Measurements from ENCODE around the gene MCM7. TPM values are rescaled to one million over a fixed set of nuclear protein-coding genes. Genes with fewer than 3 reads are reported as not detected.

MCM7 gene
- total and polyA plus RNA-seq, 2 of the 13 experiments (the other 11 are each of a cell fraction or from before 2014, with no cell fraction given): 84.5 to 214 TPM

- TF ChIP-seq, protein P1, sequence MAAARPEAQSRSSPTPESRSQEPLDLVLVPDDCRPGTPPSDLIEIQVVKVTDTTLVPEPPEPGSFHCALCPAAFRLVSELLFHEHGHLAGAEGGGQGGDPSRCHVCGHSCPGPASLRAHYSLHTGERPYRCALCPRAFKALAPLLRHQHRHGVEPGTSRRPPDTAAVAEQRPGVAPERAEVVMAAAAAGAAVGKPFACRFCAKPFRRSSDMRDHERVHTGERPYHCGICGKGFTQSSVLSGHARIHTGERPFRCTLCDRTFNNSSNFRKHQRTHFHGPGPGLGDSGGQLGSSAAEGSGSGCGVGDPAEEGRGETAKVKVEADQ (CRISPR knock-in tag; IDR thresholded peaks at IDR 0.05; ENCODE audit: borderline replicate concordance): no peak
- TF ChIP-seq ZNF207 (IDR thresholded peaks at IDR 0.05; ENCODE audit: borderline replicate concordance) (no peak), ZNF101 (CRISPR knock-in tag; IDR thresholded peaks at IDR 0.05; ENCODE audit: borderline replicate concordance, low read depth) (0 out of 2 replicates have a peak, but pooled peaks have one; percentile 66), ZNF281 (CRISPR knock-in tag; IDR thresholded peaks at IDR 0.05; ENCODE audit: borderline replicate concordance) (peak; percentile 29; the same call in 1 of the 2 replicates), ZNF556 (CRISPR knock-in tag; IDR thresholded peaks at IDR 0.05; ENCODE audit: borderline replicate concordance) (peak; percentile 76; the same call in 1 of the 2 replicates), CBFB (CRISPR knock-in tag; IDR thresholded peaks at IDR 0.05) (peak; percentile 88), HIVEP1 (CRISPR knock-in tag; IDR thresholded peaks at IDR 0.05) (peak; percentile 88), TARDBP (CRISPR knock-in tag; IDR thresholded peaks at IDR 0.05) (peak; percentile 79), FOSL2 (CRISPR knock-in tag; IDR thresholded peaks at IDR 0.05) (peak; percentile 53), DMAP1 (CRISPR knock-in tag; IDR thresholded peaks at IDR 0.05) (peak; percentile 91), ZNF598 (CRISPR knock-in tag; IDR thresholded peaks at IDR 0.05; ENCODE audit: borderline replicate concordance) (peak; percentile 19; the same call in 1 of the 2 replicates), ZFY (CRISPR knock-in tag; IDR thresholded peaks at IDR 0.05) (peak; percentile 73), ELF4 (CRISPR knock-in tag; IDR thresholded peaks at IDR 0.05; ENCODE audit: borderline replicate concordance) (peak; percentile 76; the same call in 1 of the 2 replicates), NAIF1 (CRISPR knock-in tag; IDR thresholded peaks at IDR 0.05; ENCODE audit: borderline replicate concordance) (no peak), EHMT2 (IDR thresholded peaks at IDR 0.05; ENCODE audit: borderline replicate concordance, low read depth, low read length) (no peak), ZNF124 (CRISPR knock-in tag; IDR thresholded peaks at IDR 0.05) (peak; percentile 46; the same call in 1 of the 2 replicates), ZNF564 (CRISPR knock-in tag; IDR thresholded peaks at IDR 0.05) (peak; percentile 85; the same call in 1 of the 2 replicates), MED8 (CRISPR knock-in tag; IDR thresholded peaks at IDR 0.05; ENCODE audit: insufficient replicate concordance) (no peak), HDAC1 (CRISPR knock-in tag; IDR thresholded peaks at IDR 0.05) (peak; percentile 98), ZKSCAN8 (CRISPR knock-in tag; IDR thresholded peaks at IDR 0.05; ENCODE audit: borderline replicate concordance) (no peak), ATF2 (CRISPR knock-in tag; IDR thresholded peaks at IDR 0.05) (peak; percentile 27; the same call in 1 of the 2 replicates), ZNF83 (CRISPR knock-in tag; IDR thresholded peaks at IDR 0.05; ENCODE audit: borderline replicate concordance) (no peak; the same call in 1 of the 2 replicates), TGIF2 (CRISPR knock-in tag; IDR thresholded peaks at IDR 0.05) (peak; percentile 90)
- TF ChIP-seq, protein P2, sequence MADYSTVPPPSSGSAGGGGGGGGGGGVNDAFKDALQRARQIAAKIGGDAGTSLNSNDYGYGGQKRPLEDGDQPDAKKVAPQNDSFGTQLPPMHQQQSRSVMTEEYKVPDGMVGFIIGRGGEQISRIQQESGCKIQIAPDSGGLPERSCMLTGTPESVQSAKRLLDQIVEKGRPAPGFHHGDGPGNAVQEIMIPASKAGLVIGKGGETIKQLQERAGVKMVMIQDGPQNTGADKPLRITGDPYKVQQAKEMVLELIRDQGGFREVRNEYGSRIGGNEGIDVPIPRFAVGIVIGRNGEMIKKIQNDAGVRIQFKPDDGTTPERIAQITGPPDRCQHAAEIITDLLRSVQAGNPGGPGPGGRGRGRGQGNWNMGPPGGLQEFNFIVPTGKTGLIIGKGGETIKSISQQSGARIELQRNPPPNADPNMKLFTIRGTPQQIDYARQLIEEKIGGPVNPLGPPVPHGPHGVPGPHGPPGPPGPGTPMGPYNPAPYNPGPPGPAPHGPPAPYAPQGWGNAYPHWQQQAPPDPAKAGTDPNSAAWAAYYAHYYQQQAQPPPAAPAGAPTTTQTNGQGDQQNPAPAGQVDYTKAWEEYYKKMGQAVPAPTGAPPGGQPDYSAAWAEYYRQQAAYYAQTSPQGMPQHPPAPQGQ (CRISPR knock-in tag; IDR thresholded peaks at IDR 0.05; ENCODE audit: borderline replicate concordance): no peak
Observed at GRCh38 chr7:100100420-100101015, 679 bp downstream of the MCM7 start (continued).

All from HepG2 (cell line).